Measurements from ENCODE around the gene GLCE. TPM values are rescaled to one million over a fixed set of nuclear protein-coding genes. Genes with fewer than 3 reads are reported as not detected.
A peak's percentile ranks its signal among the peaks of the same experiment; 100 is the strongest.

The GLCE gene
- total RNA-seq, 4 donors from 2014 or later: 5.9 to 18.8 (median 10.2) TPM

DNA sequence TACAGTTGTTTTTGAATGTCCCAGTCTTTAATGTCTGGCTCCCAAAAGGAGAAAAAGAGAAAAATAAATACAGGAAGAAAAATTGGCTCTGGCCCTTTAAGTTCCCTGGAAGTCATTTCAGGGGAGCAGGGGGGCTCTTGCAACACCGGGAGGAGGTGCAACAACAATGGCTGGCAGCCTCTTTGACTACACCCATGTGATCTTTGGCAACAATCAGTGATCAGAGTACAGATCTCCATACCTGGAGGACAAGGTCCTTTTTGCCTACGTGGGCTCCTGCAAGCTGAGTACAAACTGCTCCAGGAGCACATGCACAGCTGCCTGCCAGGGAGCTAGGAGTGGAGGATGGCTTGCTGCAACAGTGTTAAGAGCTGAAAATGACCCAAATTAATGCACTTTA lies 63.9 kb downstream of the GLCE start:
- WGBS, 2 donors (ENCODE audit: low coverage in 1 of 2): 26 to 42% methylated on average over 2 of the region's 2 CpGs
- Histone ChIP-seq H3K4me3 (no peak overlapping the region), H3K27me3 (no peaks in the 10 kb centered on the region), H3K27ac (no peak overlapping the region), H3K36me3 (peaks cover 0 to 11% of the 10 kb centered on the region in 2 donors), H3K9me3 (peaks cover 0 to 22% (median 0%) of the 10 kb centered on the region in 3 donors), H3K4me1 (no peaks in the 10 kb centered on the region)
- no peak for ATAC-seq
- no peak for TF ChIP-seq EP300 (IDR thresholded peaks at IDR 0.05)
- TF ChIP-seq, protein P1, sequence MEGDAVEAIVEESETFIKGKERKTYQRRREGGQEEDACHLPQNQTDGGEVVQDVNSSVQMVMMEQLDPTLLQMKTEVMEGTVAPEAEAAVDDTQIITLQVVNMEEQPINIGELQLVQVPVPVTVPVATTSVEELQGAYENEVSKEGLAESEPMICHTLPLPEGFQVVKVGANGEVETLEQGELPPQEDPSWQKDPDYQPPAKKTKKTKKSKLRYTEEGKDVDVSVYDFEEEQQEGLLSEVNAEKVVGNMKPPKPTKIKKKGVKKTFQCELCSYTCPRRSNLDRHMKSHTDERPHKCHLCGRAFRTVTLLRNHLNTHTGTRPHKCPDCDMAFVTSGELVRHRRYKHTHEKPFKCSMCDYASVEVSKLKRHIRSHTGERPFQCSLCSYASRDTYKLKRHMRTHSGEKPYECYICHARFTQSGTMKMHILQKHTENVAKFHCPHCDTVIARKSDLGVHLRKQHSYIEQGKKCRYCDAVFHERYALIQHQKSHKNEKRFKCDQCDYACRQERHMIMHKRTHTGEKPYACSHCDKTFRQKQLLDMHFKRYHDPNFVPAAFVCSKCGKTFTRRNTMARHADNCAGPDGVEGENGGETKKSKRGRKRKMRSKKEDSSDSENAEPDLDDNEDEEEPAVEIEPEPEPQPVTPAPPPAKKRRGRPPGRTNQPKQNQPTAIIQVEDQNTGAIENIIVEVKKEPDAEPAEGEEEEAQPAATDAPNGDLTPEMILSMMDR (IDR thresholded peaks at IDR 0.05): no peak

DNA sequence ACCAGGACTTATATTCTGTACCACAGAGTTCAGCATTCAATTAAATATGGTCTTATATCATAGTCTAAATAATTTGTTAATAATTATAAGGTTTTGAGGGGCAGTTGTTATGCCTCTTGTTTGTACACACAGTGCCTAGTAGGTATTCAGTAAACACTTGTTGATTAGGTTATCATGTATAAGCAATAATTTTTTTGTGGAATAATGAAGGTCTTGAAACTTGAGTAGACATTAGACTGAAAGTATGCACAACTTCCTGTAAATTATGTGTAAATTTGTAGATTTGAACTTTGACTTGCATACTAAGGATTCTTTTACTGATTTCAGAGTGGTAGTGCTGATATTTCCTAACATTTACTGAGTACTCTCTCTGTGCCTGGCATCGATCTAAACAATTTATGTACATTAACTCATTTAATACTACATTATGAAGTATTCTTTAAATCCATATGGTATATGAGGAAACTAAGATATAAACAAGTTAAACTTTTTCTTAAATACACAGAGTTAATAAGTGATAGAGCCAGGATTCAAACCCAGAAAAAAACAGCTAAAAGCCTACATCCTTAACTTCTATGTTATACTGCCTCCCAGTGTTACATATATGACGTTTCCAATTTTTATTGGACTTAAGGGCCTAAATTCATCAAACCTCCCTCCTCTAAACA lies 65.1 kb downstream of the GLCE start:
- ATAC-seq: no peak

GRCh38 chr15:69226023-69226355 lies 65.6 kb downstream of the GLCE start:
- H3K4me3 ChIP-seq: no peak overlapping the region
- no peak for TF ChIP-seq EP300 (IDR thresholded peaks at IDR 0.05)
- TF ChIP-seq, protein P1 (IDR thresholded peaks at IDR 0.05): no peak
- no peak for TF ChIP-seq POLR2A (IDR thresholded peaks at IDR 0.05)
- TF ChIP-seq POLR2AphosphoS5 (IDR thresholded peaks at IDR 0.05): no peak
- no peaks in the 10 kb centered on the region for H3K27me3 ChIP-seq
- peaks cover 0 to 22% (median 0%) of the 10 kb centered on the region in 3 donors for H3K9me3 ChIP-seq
- 57 to 58% methylated on average over 3 of the region's 3 CpGs for WGBS, 2 donors (ENCODE audit: low coverage in 1 of 2)
- H3K36me3 ChIP-seq: peaks cover 0 to 11% of the 10 kb centered on the region in 2 donors
- H3K27ac ChIP-seq: no peak overlapping the region
- no peaks in the 10 kb centered on the region for H3K4me1 ChIP-seq
- ATAC-seq: no peak

More for the DNA sequence above, 65.1 kb downstream of the GLCE start:
- Histone ChIP-seq H3K4me1 (no peaks in the 10 kb centered on the region), H3K9me3 (peaks cover 0 to 22% (median 0%) of the 10 kb centered on the region in 3 donors), H3K27me3 (no peaks in the 10 kb centered on the region), H3K27ac (no peak overlapping the region), H3K4me3 (no peak overlapping the region), H3K36me3 (peaks cover 0 to 11% of the 10 kb centered on the region in 2 donors)
- no peak for TF ChIP-seq EP300 (IDR thresholded peaks at IDR 0.05)
- TF ChIP-seq, protein P1 (IDR thresholded peaks at IDR 0.05): peak in 1 of 4 experiments; percentile 18
- TF ChIP-seq POLR2AphosphoS5 (IDR thresholded peaks at IDR 0.05): no peak
- no peak for TF ChIP-seq POLR2A (IDR thresholded peaks at IDR 0.05)
- WGBS, 2 donors (ENCODE audit: low coverage in 1 of 2): 57 to 61% methylated on average over 2 of the region's 2 CpGs

GRCh38 chr15:69232144-69232543 lies 71.7 kb downstream of the GLCE start:
- Histone ChIP-seq H3K9me3 (no peaks in the 10 kb centered on the region), H3K36me3 (peaks cover 0 to 8% of the 10 kb centered on the region in 2 donors), H3K27ac (no peak overlapping the region), H3K4me3 (no peak overlapping the region), H3K4me1 (no peaks in the 10 kb centered on the region), H3K27me3 (no peaks in the 10 kb centered on the region)
- TF ChIP-seq POLR2AphosphoS5 (IDR thresholded peaks at IDR 0.05): no peak
- no peak for TF ChIP-seq EP300 (IDR thresholded peaks at IDR 0.05)
- no peak for TF ChIP-seq POLR2A (IDR thresholded peaks at IDR 0.05)
- 62 to 80% methylated on average over 4 of the region's 4 CpGs for WGBS, 2 donors (ENCODE audit: low coverage in 1 of 2)
- ATAC-seq: no peak

- WGBS, 2 donors (ENCODE audit: low coverage in 1 of 2): 33 to 52% methylated on average over 1 of the region's 1 CpG
- no peak for TF ChIP-seq POLR2A (IDR thresholded peaks at IDR 0.05)
- TF ChIP-seq, protein P1 (IDR thresholded peaks at IDR 0.05): no peak
- no peak for TF ChIP-seq EP300 (IDR thresholded peaks at IDR 0.05)
- TF ChIP-seq POLR2AphosphoS5 (IDR thresholded peaks at IDR 0.05): no peak
- H3K4me1 ChIP-seq: no peaks in the 10 kb centered on the region
Observed at GRCh38 chr15:69232765-69233164, 72.3 kb downstream of the GLCE start.

More at GRCh38 chr15:69232765-69233164, 72.3 kb downstream of the GLCE start:
- no peak overlapping the region for H3K4me3 ChIP-seq
- ATAC-seq: no peak
- H3K27ac ChIP-seq: no peak overlapping the region
- no peaks in the 10 kb centered on the region for H3K27me3 ChIP-seq
- H3K36me3 ChIP-seq: peaks cover 0 to 8% of the 10 kb centered on the region in 2 donors
- H3K9me3 ChIP-seq: no peaks in the 10 kb centered on the region
